GM21423 (cell line): ENCODE data around the gene PRKN.
A peak's percentile ranks its signal among the peaks of the same experiment; 100 is the strongest.

ENCODE experiments used
- ATAC-seq: cut with Tn5 transposase; IDR thresholded peaks from one replicate; pipeline ENCODE4 v1.9.1; 2021; ENCODE audit warnings: mild to moderate bottlenecking, moderate library complexity; ENCODE audit not compliant: unreplicated experiment

PRKN gene

DNA sequence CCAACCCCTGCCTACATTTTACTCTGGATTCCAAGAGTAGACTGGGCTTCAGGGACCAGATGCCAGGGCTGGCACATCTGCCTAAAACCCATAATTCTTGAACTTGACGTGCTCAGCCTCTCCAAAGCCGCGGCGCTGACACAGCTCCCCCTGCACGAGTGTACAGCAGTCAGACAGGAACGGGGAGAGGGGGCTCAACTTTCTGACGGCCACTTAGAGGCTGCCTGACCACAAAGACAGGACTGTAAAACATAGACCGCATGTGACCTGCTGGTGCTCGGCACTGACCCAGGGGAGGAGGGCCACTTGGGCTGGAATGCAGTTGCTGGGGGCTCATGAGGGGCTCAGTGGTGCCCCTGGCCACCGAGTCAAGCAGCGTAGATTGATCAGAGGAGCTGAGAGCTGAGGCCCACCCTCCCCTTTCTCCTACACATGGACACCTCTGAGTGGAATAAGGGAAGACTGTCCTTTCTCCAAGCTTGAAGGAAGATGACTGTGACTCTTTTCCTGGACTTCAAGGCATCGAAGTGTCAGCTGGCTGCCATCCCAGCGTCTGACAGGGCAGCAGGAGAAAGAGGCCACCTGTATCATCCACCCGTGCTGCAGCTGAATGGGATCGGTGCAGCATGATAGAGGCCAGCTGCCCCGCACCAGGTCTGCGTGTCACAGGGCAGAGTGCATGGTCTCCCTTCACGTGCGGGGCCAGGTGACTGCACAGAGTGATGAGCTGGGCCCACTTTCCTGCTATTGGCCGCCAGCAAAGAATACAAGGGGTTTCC, 1282.4 kb downstream of the PRKN start:
- ATAC-seq = no peak

DNA sequence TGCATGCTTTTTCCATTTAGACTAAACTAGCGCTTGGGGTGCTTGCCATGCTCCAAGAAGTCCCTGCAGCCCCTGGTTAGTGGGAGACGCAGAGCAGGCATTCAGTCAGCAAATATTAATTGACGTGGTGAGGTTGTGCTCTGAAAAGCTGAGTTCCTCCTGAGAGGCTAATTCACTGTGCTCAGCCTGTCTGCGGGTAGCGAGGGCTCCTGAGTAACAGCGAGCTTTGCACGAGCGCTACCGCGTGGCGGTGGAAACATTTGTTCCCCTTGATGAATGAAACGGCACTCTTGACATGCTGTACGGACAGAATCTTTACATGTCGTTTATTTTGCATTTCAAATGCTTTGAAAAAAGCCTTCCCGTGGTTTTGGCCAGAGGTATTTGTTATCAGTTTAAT, 1283.1 kb downstream of the PRKN start:
- no peak for ATAC-seq

DNA sequence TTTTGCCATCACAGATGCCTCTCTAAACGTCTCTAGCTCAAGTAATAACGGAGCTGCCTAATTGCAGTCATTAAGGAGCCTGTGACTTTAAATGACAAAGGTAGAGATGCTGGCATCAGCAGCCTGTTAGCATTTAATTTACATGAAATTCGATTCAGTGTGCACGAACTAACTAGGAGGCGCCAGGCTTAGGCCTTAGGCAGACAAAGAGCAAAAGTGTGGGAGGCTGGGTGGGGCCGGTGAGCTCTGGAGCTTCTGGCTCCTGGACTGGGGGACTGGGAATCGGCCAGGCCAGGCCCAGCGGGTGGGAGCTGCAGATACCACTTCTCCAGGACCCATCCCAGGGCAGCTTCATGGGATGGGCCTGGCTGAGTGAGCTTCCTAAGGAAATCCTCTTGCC, 1283.7 kb downstream of the PRKN start:
- no peak for ATAC-seq

DNA sequence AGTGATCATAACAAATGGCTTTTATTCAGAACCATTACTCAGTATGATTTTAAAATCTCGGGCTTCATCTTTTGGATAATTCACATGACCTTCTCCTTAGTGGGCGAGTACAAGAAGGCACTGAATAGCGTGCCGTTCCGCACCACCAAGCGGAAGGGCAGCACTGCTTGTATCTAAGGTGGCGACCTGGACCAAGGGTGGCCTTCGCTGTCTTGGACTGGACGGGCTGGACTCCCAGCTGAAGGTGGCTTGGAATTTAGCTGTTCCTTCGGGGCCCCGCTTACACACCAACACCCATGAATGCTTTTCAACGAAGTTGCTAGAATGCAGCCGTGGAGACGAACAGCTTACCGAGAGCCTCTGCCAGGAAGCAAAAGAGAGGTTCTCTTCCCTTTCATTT, 1285.1 kb downstream of the PRKN start:
- ATAC-seq = no peak

DNA sequence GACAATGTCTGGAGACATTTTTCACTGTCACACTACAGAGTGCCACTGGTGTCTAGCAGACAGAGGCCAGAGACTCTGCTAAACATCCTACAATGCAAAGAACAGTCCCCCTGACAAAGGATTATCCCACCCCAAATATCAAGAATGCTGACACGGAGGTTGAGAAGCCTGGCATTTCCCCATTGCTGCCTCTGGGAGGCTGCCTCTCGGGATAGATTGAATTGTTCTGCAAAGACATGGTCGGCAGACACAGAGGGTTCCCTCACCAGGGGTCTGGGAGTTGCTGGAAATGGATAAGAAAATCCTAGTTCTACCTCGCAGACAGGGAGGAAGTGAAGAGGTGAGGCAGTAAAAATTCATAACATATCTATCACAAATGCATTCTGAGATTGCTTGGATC, 1287.3 kb downstream of the PRKN start:
- ATAC-seq = no peak

DNA sequence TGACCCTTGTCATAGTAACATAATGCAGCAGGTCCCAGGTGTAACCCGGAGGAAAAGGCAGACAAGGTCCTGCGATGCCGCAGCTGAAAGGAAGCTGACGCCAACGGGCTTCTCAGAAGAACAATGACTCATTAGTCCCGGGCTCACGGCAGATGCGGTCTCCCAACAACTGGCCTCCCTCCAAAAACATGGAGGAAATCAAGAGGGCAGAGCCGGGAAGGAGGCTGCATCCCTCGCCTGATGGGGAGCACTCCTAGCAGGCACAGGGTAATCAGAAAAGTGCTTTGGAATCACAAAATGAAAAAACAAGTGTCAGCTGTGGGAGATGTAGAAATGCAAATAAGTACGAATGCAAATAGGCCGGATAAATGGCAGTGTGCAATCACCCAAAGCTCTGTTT, 1288.5 kb downstream of the PRKN start:
- no peak for ATAC-seq

DNA sequence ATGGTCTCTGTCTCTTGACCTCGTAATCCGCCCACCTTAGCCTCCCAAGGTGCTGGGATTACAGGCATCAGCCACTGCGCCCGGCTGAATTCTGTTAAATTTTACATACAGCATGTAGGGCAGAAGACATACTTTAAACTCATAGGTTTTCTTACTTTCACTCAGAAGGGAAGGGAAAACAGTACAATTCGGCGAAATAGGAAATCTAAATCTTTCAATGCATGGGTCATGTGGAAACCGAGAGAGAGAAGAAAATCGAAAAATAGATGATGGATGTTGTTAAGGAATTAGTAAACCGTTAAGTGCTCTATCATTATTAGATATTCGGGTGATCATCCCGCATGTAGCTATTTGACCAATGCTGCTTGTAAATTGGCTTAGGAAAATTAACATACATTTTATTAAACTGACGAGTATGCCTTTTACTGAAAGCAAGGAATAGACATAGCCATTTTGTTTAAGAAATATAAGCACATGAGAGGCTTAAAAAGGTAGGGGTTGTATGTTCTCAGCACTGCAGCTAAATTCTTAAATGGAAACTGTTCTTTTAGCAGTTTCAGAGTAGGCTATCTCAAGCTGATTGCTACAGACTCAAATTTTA, 1289.0 kb downstream of the PRKN start:
- ATAC-seq = no peak

DNA sequence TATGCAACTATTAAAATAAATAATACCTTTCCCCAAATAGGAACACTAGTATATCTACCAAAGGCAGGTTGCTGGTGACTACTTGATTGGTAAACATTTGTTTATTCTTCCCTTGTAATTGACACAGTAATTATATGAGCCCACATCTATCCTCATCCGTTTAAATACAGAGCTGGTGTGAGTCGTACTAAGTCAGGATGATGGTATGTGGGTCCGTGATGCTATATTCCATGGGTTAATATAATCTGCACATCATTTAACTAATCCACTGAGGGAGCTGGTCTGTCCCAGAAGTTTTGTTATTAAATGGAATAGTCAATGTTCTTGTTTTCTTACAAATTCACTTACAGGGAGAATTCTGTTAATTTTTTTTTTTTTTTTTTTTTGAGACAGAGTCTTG, 1289.7 kb downstream of the PRKN start:
- ATAC-seq = no peak

DNA sequence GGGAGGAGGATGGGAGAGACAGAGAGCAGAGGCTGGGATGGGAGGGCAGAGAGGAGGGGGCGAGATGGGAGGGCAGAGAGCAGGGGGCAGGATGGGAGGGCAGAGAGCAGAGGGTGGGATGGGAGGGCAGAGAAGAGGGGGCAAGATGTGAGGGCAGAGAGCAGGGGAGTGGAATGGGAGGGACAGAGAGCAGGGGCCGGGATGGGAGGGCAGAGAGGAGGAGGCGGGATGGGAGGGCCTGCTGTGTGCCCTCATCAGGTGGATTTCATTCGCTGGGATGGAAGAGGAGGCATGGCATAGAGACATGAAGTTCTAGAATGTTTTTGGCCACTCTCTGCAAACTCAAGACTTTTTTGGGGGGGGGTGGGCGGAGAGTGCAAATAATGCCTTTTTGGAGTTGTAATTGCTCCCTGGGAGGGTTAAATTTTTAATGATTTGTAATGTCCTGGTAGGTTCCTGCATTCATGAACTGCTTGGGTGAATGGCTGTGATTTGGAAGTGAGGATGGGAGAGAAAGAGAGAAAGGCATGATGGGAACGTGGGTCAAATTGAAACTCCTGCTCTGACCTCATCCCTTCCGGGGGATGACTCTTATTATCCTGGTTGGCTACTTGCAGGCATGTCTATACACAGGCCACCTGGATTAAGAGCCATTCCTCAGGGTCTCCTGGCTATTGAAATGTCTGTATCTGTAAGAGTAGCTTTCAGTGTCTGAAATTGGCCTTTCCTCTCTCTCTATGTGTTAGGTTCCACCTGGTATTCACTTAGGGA, 1291.3 kb downstream of the PRKN start:
- no peak for ATAC-seq

DNA sequence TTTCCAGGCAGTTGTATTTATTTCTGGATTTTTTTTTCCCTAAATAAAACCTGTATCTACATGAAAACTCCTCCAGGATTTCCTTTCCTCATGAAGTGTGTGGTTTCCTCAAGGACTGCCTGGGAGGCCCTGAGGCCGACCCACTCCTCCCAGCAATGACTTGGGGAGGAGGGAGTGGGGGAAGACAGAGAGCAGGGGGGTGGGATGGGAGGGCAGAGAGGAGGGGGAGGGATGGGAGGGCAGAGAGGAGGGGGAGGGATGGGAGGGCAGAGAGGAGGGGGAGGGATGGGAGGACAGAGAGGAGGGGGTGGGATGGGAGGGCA, 1291.9 kb downstream of the PRKN start:
- ATAC-seq = no peak

DNA sequence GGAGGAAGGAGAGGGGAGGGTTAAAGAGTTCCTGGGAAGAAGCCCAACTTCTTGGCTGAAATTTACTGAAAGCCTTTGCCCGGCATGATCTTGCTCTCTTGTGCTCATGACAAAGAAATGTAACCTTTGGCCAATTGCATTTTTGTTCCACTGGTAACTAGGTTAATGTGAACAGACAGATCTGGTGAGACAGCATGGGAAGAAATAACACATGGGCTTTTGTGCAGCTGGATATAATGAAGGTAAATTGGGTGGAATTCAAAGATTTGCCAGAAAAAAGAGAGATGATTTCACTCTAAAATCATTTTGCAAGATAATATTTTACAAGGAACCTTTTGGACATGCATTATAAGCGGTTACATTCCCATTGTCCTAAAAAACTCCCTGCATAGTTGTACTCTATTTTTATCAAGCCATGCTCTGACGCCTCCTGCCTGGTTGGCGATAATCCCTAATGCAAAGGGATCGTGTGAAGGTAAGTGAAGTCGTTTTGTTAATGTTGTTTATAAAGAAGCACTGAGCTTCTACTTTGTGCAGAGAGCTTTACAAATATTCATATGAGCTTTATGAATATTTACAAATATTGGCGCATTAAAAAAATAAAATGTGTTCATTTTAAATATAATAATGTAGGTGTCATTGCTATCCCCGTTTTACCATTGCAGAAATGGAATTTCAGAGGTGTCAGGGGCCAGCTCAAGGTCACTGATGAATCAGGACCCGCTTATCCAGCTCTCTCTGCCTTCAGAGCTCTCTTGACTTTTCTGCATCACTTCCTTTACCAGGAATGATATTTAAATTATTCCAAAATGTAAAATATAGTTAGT, 1292.4 kb downstream of the PRKN start:
- ATAC-seq = no peak

DNA sequence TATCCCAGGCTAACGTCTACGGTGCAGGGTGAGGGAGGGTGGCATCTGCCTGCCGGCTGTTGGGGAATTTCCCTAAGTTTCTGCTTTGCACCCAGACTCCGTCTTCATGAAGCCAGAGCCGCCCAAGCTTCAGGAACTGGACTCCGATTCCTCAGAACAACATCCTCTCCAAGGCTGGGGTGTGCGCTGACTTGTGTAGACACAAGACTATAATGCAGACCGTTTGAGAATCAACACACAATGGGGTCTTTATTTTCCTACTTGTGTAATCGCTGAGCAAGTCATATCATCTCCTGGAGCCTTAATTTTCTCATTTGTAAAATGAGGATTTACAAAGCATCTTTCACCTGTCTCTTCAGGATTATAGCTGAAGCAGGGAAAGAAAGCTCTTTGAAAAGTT, 1293.2 kb downstream of the PRKN start:
- no peak for ATAC-seq

DNA sequence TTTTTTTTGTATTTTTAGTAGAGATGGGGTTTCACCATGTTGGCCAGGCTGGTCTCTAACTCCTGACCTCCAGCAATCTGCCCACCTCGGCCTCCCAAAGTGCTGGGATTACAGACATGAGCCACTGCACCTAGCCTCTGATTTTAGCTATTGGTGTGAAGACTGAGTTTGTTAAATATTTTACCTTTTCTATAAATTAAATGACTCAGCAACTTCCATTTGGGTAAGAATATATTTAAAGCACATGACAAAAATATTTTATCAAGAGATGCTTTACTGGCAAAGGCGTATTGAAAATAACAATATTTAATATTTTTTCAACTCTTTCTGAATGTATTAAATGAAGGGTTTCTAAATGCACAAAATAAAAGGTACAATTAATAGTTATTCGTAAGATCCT, 1295.0 kb downstream of the PRKN start:
- no peak for ATAC-seq

DNA sequence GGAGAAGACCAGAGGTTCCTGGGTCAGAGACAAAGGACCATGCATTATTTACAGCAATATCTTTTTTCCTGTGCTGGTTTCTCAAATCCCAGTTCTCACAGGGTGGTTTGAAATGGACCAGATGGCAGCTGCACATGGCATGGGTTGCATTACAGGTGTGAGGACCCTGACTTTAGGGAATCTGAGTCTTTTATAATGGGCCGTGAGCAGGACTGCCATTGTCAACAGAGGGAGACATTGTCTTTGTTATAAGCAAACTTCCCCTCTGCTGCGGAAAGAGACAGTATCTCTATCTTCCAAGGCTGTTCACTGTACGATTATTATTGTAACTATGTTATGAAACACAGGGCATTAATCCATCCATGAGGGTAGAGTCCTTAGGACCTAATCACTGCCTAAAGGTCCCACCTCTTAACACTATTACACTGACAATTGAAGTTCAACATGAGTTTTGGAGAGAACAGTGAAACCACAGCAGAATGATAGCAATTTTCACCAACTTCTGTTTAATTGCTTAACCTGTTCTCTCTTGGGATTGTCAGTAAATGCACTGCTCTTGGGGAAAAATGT, 1297.6 kb downstream of the PRKN start:
- ATAC-seq = no peak

DNA sequence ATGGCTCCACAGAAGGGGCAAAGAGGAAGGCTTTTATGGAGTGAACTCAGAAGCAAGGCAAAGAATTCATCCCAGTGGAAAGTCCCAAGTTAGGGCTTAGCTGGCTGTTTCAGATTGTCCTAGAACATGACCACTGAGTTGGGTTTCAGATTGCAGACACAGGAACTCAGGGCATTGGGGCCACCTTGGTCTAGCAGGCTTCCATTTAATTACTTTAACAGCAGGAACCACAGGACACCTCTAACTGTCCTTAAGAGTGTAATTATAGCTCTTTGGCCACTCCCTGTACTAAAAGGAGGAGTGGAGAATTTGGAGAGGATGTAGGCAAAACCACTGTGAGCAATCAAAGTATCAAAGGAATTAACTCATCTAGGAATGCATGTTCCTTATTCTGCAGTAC, 1303.1 kb downstream of the PRKN start:
- ATAC-seq = no peak

DNA sequence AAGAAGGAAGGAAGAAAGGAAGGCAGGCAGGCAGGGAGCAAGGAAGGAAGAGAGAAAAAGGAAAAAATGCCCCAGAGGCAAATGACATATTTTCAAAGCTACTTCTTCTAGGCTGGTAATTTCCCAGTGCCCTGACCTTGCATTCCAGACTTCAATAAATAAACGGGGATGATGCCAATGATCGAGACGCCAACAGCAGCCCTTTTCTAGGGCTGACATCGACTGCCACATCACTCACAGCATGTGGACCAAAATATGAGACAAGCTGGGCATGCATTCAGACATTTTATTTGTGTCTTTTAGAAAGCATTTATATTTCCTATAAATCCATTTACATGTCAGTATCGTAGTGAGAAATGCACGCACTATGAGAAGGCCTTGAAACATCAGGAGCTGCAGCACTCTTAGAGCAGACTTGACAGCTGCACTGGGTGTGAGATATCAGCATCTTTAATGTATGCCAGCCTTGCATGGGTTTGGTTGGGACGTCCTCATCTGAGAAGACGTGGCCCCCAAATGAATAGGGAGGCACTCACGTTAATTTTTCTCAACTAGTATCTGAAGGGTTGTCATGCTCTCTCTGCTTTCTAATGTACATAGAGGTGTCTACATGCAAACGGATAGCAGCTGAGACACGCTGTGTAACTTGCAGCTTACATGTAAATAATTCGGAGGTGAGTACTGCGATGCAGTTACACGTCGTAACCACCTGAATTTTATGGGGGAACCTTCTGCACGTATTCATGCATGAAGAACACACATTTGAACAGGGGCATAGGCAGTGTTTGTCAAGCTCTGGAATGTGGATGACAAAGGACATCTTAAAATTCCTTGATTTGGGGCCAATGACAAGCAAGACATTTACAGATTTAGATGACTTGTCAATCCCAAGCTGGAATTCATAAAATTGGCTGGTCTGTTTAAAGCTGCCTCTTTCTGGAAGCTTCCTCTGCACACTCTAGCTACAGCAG, 1304.6 kb downstream of the PRKN start:
- no peak for ATAC-seq

DNA sequence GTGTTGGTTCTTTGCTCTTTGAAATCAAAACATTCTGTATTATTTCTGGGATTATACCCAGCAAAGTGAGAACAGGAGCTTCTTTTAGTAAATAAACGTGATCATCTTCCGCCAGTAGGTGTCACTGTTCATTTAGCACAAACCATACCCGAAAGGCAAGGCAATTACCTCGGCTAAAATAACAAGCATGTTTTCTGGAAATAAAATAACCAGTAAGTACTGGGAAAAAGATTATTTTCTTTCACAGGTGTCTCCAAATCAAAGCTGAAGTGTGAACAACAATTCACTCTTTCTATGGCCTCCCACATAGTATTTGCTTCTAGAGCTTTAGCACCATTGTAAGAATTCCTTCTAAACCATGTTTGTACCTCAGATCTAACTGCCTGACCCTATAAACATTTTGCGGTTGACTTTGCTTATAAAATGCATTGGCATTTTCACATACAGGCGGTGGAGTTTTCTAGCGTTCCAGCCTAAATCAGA, 1309.1 kb downstream of the PRKN start:
- peak; percentile 77 for ATAC-seq

DNA sequence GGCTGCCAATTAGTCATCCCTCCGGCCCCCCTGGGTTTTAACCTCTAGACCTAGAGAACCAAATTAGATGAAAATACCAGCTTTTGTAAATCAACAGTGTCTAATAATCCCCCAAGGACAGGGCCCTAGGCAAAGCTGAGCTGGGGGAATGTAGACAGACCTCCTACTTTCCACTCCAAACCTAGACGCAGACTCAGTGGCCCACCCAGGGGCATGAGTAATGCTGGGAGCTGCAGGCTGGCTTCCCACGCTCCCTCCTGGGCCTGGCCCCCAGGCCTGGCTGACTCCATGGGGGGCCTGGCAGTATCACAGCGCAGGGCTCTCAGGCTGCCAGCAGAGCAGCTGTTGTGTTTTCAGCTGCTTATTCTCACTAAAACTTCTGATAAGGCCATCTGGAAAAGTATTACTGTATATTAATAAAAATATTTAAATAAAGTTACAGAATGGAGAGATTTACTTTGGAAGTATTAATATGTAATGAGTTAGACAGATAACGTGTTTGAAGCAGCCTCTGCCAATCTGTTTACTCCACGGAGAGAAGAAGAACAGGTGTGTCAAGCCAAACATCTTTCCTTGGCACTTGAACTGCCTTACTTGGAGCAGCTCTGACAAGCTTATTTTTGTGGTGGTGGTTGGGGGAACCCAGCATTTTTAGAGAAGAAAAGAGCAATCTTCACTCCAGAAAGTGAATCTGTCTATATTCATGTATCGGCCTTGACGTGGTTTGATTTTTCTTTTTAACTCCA, 1309.7 kb downstream of the PRKN start:
- ATAC-seq = no peak

DNA sequence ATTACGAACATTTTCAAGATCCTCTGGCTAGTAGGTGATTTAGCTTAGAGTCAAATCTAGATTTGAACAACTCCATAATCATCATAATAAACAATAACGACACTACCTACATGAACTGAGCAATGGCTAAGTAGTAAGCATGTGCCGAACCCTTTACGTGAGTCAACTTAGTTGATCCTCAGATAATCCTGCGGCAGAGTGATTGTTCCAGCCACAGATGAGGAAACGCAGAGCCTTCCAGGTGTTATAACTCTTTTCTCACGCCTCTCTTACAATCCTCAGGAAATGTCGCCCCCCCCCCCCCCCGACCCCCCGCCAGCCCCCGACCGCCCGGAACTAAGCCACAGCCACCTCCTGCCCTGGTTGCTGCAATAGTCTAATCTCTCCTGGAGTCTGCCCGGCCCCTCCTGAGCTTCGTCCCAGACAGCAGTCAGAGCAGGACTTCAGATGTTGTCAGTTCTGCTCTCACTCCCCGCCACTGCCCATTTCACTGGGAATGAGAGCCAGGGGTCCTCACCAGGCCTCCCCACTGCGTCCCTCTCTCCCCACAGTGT, 1312.2 kb downstream of the PRKN start:
- ATAC-seq = no peak
